Measurements from ENCODE around the gene ADCY2.

- TF ChIP-seq EP300 (IDR thresholded peaks at IDR 0.05) (no peak), CTCF (IDR thresholded peaks at IDR 0.05) (no peak), POLR2A (IDR thresholded peaks at IDR 0.05) (no peak)
These were observed 246.1 kb downstream of the ADCY2 start for GRCh38 chr5:7642029-7642428.
